ENCODE results near the gene TMEM190. TPM values are rescaled to one million over a fixed set of nuclear protein-coding genes. Genes with fewer than 3 reads are reported as not detected.

TMEM190 gene
- total RNA-seq, 1 experiment from 2014 or later: not detected

- Histone ChIP-seq H3K4me1 (ENCODE audit: control insufficient read depth in 1 of 2, insufficient read depth in 2 of 2, low read length in 2 of 2) (no peaks in the 10 kb centered on the region), H3K4me3 (replicated peaks in 1 of 2; ENCODE audit: low read depth in 1 of 2, low read length in 2 of 2) (no peak overlapping the region), H3K9ac (ENCODE audit: low read length) (no peak overlapping the region), H3K79me2 (ENCODE audit: insufficient read depth, low read length) (no peaks in the 10 kb centered on the region), H3K27ac (ENCODE audit: low read depth, low read length) (no peak overlapping the region), H3K9me3 (ENCODE audit: control insufficient read depth in 1 of 2, insufficient read depth in 1 of 2, low read depth in 1 of 2, low read length in 2 of 2) (no peaks in the 10 kb centered on the region), H4K20me1 (ENCODE audit: insufficient read depth) (no peaks in the 10 kb centered on the region), H3K9me2 (ENCODE audit: insufficient read depth) (no peaks in the 10 kb centered on the region), H3K27me3 (ENCODE audit: insufficient read depth, low read length) (no peaks in the 10 kb centered on the region), H3K36me3 (ENCODE audit: control insufficient read depth in 1 of 2, insufficient read depth in 2 of 2, low read length in 2 of 2) (no peaks in the 10 kb centered on the region), H2AFZ (ENCODE audit: low read depth, low read length, poor library complexity, severe bottlenecking) (no peak overlapping the region), H3K4me2 (ENCODE audit: low read length) (no peak overlapping the region)
- ChIA-PET CTCF (no interaction called here), RAD21 (ENCODE audit: low non-redundant PET in 1 of 2, low total read pairs in 2 of 2, uncharacterized antibody in 2 of 2, unreplicated experiment in 2 of 2) (interaction anchor here in 1 of 2 experiments (0.7 kb wide), 1 partner anchor 61 kb away, joined by 7 read pairs; no protein-coding TSS in a partner anchor), POLR2A (interaction anchor here (0.8 kb wide), 1 partner anchor 29 kb away, joined by 3 read pairs; no protein-coding TSS in a partner anchor)
- no peak for ATAC-seq
- no TSS peak for BruUV-seq (replicated peaks)
- intact Hi-C loops (cut with micrococcal nuclease): no loop called here
- TF ChIP-seq YY1 (IDR thresholded peaks at IDR 0.05; ENCODE audit: extremely low read depth, insufficient replicate concordance, low read depth, low read length) (no peak), EZH2phosphoT487 (IDR thresholded peaks at IDR 0.05; ENCODE audit: borderline replicate concordance) (no peak), POLR2AphosphoS5 (IDR thresholded peaks at IDR 0.05; ENCODE audit: low read depth, low read length) (no peak), EGR1 (IDR thresholded peaks at IDR 0.05; ENCODE audit: low read depth) (no peak), ATF3 (IDR thresholded peaks at IDR 0.05) (no peak), ELF1 (IDR thresholded peaks at IDR 0.05; ENCODE audit: borderline replicate concordance, low read depth) (no peak), CTCF (IDR thresholded peaks at IDR 0.05 in 2 of 3, conservative IDR thresholded peaks at IDR 0.05 in 1 of 3; ENCODE audit: borderline replicate concordance in 1 of 3, insufficient read depth in 1 of 3, low read depth in 2 of 3, low read length in 2 of 3) (no peak), POLR2A (IDR thresholded peaks at IDR 0.05; ENCODE audit: borderline replicate concordance, extremely low read depth, insufficient read depth, insufficient read length) (no peak), TCF7L2 (IDR thresholded peaks at IDR 0.05; ENCODE audit: borderline replicate concordance, extremely low read depth, insufficient read depth, insufficient read length) (no peak), JUND (IDR thresholded peaks at IDR 0.05) (no peak), ZFX (IDR thresholded peaks at IDR 0.05) (no peak), MAX (IDR thresholded peaks at IDR 0.05) (no peak), RAD21 (IDR thresholded peaks at IDR 0.05; ENCODE audit: low read depth) (no peak), CBX3 (IDR thresholded peaks at IDR 0.05; ENCODE audit: low read depth) (no peak), SP1 (IDR thresholded peaks at IDR 0.05; ENCODE audit: low read depth) (no peak)
- no peak for DNase-seq (ENCODE audit: low read depth, low spot score)
Observed at GRCh38 chr19:55362174-55362989, 14.2 kb upstream of the TMEM190 start.
